HG02938 (cell line): ENCODE results near the gene SPDYE6.
"Not testable (repeated sequence)": the region's sequence is repeated elsewhere in the genome, so short reads cannot be mapped to it uniquely, and the experiment has no call there.

Source experiments
- ATAC-seq: cut with Tn5 transposase; IDR thresholded peaks from one replicate; pipeline ENCODE4 v1.9.1; 2021; ENCODE audit warnings: mild to moderate bottlenecking, moderate library complexity; ENCODE audit not compliant: unreplicated experiment

SPDYE6 gene, protein sequence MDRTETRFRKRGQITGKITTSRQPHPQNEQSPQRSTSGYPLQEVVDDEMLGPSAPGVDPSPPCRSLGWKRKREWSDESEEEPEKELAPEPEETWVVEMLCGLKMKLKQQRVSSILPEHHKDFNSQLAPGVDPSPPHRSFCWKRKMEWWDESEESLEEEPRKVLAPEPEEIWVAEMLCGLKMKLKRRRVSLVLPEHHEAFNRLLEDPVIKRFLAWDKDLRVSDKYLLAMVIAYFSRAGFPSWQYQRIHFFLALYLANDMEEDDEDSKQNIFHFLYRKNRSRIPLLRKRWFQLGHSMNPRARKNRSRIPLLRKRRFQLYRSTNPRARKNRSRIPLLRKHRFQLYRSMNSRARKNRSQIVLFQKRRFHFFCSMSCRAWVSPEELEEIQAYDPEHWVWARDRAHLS

DNA sequence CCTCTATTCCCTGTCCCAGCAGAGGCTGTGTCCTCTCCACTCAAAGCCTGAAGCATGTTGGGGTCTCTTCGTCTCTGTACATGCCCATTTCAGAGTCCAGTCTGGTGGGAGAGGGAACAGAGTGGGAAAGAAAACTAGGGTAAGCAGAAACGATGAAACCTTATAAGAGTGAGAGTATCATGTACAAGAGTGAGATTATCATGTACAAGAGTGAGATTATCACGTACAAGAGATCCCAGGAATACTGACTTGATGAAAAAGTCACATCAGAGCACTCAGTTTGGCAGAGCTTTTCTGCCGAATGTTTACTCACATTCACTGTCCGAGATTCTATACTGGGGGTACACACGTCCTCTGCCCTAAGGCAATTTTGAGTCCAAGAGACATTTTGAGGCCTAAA is at the start of gene SPDYE6:
Gene SPDYE6 (minus strand): TSS at position 101 of the 400 bp plus-strand sequence. CDS start 421 bp downstream, outside the sequence.
- not testable (repeated sequence) for ATAC-seq

DNA sequence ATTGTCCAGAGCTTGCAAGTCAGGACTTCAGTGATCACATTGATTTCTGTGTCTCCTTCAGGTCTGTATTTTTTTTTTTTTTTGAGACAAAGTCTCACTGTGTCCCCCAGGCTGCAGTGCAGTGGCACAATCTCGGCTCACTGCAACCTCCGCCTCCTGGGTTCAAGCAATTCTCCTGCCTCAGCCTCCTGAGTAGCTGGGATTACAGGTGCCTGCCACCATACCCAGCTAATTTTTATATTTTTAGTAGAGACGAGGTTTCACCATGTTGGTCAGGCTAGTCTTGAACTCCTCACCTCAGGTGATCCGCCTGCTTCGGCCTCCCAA is 48.6 kb upstream of the SPDYE6 start:
- ATAC-seq = not testable (repeated sequence)

DNA sequence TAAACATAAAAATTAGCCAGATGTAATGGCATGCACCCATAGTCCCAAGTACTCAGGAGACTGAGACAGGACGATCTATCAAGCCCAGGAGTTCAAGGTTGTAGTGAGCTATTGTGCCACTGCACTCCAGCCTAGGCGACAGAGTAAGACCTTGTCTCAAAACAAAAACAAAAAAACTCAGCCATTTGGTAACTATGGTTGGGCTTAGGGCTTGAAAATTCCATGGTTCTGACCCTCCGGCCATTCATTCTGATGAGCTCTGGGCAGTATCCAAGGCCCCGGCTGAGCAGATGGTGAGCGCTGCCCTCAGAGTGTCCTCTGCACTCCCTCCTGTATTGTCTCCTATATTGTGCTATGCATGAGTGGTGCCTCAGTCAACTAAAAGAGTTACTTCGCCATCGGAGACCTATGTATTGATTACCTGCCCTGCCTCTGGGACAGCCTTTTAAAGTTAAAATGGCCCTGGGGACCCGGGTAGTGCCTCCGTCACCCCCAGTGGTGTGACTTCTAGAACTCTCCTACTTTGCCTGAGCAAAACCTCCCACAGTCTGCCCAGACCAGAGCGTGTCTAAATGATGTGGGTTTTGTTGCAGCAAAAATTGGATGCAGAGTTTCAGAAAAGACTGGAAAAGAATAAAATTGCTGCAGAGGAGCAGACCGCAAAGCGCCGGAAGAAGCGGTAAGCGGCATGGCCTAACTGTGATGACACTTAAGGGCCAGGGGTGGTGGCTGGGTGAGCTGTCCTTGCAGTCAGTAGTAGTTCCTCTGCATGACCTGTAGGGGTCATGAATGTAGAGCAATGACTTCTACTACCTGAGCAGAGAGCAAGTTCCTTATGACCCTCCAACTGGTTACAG is 48.0 kb upstream of the SPDYE6 start:
- peak; percentile 84 for ATAC-seq

DNA sequence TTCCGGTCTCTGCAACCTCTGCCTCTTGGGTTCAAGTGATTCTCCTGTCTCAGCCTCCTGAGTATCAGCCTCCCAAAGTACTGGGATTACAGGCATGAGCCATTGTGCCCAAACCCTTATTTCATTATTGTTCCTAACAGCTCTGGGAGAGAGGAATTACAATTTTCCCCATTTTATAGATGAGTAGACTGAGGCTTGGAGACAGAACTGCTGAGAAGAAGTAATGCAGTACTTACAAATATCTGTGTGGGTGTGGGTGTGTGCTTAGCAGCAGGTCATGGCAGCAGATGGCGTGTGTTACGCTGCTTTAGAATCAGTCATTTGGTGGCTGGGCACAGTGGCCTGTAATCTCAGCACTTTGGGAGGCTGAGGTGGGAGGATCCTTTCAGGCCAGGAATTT is 47.3 kb upstream of the SPDYE6 start:
- no peak for ATAC-seq

DNA sequence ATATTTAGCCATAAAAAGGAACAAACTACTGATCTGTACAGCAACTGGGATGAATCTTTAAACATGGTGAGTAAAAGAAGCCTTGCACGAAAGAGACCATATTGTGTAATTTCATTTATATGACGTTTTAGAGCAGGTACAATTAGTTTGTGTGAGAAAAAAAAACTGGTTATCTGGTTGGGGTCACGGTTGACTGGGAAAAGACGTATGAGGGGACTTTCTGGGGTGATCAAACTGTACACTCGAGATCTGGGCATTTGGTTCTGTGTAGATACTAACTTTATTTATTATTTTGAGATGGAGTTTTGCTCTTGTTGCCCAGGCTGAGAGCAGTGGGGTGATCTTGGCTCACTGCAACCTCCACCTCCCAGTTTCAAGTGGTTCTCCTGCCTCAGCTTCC is 44.1 kb upstream of the SPDYE6 start:
- no peak for ATAC-seq

DNA sequence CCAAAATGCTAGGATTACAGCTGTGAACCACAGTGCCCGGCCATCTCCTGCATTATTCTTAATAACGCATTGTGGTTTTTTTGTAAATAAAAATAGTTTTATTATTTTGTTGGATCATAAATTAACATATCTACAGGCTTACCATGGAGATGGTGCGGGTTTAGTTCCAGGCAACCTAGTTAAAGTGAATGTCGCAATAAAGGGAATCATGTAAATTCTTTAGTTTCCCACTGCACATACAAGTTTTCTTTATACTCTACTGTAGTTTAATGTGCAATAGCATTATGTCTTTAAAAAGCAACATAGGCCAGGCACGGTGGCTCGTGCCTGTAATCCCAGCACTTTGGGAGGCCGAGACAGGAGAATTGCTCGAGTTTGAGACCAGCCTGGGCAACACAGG is 42.3 kb upstream of the SPDYE6 start:
- no peak for ATAC-seq

DNA sequence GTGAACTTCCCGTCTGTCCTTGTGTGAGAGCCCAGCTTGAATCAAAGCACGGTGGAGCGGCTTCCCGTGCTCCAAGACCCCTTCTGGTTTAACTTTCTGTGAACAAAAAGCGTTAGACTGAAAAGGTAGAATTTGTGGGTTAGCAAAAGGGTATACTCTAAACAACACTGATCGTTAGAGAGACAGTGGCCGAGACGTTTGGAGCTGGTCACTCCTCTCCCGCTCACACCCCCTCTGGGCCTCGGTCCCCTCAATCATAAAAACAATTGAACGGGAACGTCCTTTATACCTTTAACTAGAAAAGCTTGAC is 40.4 kb upstream of the SPDYE6 start:
- ATAC-seq = no peak

DNA sequence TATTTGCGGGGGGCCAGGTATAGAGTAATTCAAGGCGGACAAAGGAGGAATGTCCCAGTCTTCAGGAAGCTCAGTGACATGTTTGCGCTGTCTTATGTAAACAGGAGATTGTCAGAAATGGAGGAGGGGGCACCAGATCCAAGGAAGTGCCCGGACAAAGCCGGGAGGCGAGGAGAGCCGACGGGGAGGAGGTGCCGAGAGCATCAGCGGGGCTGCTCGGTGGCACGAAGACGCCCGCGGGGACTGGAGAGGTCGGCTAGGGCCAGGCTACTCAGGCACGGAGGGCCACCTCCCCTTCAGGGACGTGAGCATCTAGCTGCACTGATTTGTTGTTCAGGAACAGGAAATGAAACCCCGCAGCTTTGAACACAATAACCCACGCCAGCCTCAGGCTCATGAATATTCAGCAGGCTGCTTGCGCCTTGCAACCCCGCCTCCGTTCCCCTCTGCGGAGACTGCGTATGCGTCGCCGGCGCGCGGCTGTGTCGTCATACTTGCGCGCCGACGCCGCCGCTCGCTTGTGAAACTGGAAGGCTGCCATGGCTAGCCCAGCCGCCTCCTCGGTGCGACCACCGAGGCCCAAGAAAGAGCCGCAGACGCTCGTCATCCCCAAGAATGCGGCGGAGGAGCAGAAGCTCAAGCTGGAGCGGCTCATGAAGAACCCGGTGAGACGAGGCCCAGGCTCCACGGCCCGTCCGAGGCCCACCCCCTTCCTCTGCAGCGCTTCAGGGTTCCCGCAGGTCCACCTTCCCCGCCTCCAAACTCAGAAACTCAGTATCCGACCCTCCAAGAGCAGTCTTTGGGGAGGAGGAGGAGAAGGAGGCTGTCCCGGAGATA is 39.8 kb upstream of the SPDYE6 start, which contains the start of gene PRKRIP1:
Gene PRKRIP1 (plus strand): TSS at position 491 of the 837 bp plus-strand sequence. CDS start 49 bp downstream, at position 540.
- ATAC-seq = peak; percentile 98

DNA sequence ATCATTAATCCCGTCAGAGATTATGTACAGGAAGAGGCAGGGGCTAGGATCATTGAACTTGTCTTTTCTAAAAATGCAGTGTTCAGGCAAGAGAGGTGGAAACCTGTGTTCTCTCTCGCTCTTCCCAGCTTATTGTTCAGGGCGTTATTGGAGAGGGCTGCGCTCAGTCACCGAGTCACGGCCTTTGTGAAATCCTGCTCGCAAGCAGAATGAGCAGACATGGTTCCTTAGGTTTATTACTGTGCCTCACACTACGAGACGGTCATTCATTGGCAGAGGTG is 39.3 kb upstream of the SPDYE6 start:
- ATAC-seq = no peak

DNA sequence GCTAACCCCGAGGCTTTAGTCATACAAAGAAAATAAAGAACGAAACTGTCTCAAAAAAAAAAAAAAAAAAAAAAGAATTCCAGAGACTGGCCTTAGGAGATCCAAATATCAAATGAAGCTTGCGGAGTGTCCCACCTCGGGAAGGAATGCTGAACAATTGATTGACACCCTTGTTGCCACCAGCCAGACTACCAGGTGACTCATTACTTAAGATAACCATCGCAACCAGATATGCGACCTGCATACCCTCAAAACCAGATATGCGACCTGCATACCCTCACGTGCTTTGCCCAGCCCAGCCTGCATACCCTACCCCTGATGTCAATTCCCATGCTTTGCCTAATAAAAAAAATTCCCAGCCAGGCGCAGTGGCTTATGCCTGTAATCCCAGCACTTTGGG is 37.2 kb upstream of the SPDYE6 start:
- ATAC-seq = no peak

DNA sequence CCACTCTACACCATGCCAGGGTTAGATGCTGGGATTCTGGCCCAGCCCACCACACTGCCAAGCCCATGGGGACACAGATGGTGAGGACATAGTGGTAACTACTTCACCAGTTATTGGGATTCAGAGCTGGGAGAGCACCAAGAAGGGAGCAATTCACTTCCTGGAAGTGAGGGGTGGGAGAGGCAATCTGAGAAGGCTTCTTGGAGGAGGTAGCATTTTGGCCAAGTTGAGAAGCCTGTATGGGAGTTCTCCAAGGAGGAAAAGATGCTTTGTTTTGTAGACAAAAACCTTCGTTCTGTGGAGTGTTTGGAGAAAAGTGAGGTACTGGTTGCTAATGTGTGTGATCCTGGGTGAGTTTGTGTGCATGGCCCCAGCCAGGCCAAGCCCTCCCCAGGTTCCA is 36.1 kb upstream of the SPDYE6 start:
- no peak for ATAC-seq

DNA sequence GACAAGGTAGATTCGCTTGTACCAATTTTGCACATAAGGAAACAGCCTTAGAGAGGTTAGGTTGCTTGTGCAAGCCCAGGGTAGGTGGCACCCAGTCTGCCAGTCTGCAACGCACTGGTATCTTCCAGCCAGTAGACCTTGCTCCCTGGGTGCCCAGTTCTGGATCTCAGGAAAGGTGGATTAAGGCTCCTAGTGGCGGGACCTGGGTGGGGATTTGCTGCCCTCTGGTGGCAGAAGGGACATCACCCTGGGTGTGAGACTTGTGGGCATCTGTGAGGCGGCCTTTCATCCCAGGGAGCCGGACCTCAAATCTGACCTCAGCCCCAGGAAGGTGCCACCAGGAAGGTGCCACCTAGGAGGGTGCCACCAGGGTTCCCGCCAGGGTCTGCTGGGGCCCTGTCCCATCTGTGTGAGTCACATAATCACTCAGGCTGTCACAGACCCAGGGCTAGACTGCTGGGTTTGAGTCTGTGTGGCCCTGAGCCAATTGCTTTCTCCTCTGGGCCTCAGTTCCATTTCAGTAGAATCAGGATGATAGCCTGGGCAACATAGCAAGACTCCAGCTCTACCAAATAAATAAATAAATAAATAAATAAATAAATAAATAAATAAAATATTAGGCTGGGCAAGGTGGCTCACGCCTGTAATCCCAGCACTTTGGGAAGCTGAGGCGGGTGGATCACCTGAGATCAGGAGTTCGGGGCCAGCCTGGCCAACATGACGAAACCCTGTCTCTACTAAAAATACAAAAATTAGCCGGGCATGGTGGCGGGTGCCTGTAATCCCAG is 34.6 kb upstream of the SPDYE6 start:
- ATAC-seq = no peak

DNA sequence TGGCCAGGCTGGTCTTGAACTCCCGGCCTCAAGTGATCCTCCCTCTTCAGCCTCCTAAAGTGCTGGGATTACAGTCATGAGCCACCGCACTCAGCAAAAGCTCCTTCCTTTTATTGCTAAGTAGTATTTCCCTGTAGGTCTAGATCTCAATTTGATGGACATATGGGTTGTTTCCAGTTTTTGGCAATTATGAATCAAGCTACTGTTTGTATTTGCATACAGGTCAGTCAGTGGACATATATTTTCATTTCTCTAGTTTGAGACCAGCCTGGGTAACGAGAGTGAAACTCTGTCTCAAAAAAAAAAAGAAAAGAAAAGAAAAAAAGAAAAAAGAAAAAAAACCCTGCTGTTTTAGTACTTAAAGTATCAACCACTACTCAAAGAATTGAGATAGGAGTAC is 33.6 kb upstream of the SPDYE6 start:
- ATAC-seq = no peak

DNA sequence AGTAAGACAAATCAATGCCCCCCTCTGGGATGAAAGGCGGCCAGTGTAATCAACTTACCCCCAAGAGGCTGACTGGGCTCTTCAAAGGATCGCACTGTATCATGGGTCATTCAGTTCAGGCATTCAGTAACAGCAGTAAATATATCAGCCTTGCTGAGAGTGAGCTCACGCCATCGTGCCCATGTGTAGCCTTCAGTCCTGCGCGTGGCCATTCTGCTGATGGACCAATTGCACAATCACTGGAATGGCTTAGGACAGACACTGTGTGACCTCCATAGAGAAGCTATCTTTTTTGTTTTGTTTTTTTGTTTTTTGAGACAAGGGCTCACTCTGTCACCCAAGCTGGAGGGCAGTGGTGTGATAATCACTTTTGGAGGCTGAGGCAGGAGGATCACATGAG is 30.8 kb upstream of the SPDYE6 start:
- ATAC-seq = no peak

DNA sequence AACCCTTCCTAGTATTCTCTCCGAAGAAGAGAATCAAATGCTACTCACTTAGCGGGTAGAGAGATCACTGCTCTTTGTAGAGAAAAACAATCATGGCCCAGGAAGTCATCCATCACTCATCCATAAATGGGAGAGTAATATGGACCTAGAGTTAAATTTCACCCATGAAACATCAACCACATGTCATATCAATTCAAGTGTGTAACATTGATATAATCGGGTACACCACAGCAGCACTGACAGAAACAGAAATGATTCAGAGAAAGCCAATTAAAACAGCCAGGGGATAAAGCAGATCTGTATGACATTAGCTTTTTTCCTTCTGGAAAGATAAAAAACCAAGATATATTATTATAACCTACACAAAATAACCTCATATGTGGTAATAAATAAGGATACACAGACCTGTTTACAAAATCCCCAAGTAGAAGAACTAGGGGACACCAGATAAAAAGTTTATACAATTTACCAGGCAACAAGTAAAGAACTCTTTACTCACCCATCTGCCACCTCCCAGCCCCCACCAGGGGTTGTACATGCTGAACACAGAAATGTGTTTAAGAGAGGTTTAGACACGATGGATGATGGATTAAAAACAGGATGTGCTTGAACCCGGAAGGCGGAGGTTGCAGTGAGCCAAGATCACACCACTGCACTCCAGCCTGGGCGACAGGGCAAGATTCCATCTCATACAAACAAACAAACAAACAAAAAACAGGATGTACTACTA is 25.6 kb upstream of the SPDYE6 start:
- ATAC-seq = not testable (repeated sequence)

DNA sequence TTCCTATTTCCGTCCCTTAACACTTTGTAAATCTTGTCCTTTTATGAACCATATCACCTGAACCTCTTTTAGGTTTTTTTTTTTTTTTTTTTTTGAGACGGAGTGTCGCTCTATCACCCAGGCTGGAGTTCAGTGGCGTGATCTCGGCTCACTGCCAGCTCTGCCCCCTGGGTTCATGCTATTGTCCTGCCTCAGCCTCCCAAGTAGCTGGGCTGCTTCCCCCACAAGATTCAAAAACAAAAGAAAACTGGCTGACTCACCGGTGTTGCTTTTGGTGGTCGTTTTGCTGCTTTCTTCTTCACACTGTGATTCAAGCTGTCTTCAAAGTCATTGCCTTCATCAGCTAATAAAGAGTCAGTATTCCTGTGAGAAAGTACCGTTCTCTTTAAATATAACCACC is 24.6 kb upstream of the SPDYE6 start:
- not testable (repeated sequence) for ATAC-seq

DNA sequence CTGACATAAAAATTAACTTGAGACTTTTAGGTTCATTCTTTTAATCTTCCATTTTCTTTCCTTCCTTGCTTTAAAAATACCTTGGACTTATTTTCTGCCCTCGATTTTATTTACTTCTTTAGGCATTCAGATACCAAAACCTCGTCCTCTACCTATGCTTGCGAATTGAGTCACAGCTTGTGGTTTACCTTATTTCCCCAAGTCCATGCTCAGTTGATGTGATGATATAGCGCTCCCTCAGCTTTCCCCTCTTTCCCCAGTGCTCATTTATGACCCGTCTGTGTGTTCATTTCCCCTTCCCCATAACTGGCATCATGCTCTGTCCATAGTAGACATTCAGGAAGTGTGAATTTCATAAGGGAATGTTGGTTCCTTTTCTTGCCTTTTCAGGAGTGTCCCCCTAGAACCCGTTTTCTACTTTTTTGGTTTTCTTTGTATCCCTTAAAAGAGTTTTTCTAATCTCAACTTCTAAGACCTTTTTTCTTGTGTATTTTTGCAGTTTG is 20.8 kb upstream of the SPDYE6 start:
- ATAC-seq = no peak

DNA sequence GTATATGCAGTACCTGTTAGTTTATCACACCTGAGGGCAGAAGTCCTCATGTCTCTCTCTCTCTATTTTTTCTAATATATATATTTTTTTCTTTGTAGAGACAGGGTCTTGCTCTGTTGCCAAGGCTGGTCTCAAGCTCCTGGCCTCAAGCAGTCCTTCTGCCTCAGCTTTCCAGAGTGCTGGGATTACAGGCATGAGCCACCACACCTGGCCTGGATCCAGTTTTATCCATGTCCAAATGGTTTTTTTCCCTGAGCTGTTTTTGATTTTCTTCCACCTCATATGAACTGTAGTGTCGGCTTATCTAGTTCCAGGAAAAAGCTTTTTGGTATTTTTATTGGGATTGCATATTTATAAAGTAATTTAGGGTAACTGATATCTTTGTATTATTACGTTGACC is 16.6 kb upstream of the SPDYE6 start:
- not testable (repeated sequence) for ATAC-seq

DNA sequence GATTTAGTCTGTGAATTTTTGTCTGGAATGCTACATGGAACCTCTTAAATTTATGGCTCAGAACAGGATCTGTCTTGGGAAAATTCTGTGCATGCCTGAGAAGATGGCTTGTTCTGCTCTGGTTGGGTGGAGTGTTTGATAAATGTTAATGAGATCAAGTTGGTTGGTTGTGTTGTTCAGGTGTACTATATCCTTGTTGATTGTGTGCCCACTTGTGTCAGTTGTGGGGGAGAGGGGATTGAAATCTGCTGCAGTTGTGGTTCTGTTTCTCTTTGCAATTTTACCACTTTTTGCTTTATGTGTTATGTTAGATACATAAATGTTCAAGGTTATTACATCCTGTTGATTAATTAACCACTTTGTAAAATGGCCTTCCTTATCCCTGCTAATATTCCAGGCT is 13.8 kb upstream of the SPDYE6 start:
- ATAC-seq = not testable (repeated sequence)

DNA sequence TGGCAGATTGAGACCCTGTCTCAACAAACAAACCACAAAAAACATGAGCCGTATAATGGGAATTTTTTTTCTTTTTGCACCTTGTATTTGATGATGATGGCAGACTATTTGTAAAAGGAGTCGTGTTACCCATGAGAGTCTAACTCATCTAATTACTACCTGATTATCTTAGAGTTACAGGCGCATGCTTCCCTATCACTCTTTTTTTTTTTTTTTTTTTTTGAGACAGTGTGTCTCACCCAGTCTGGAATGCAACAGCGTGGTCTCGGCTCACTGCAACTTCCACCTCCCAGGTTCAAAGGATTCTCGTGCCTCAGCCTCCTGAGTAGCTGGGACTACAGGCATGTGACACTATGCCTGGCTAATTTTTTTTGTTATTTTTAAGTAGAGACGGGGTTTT is 9.1 kb upstream of the SPDYE6 start:
- ATAC-seq = not testable (repeated sequence)
